ENCODE results near the gene MVB12B.
A peak's percentile ranks its signal among the peaks of the same experiment; 100 is the strongest.

Gene MVB12B

DNA sequence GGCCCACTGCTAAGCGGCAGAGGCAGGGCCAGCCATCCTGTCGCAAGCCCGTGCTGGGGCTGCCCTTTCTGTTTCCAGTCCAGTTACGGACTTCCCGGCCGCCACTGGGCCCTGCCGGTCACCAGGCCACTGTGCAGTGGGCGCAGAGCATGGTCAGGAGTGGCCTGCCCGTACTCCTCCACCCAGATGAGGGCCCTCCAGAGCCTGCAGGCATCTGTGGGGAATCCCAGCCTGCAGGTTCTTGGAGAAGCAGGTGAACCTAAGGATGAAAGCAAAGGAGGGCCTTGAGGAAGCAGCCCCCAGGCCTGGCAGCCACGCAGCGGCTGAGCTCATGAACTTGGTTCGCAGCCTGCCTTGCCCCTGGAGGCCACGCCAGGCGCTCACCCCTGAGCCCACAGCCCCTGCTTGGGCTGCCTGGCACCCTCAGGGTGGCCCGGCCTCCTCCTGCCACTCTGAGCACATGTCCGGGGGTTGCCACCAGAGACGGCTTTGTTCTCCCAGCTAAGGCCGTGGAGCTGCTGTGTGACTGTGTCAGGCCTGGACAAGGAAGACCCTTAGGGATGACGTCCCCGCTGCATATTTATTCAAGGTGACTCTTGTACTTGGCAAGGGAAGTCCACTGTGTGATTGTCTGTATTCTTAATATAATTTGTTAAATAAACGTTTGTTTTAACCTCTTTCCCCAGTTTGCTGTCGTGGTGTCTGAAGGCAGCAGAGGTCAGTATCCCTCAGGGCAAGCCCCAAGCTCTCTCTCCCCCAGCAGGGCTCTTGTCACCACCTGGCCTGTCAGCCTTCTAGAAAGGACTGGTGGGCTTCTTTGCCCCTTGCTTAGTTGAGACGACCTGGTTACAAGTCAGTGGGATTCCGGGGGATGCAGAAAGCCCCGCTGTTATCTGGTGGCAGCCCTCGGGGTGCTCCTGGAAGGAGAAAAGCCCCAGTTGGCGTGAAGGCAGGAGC is 180.0 kb downstream of the MVB12B start:
- no peak for DNase-seq (ENCODE audit: low spot score)

DNA sequence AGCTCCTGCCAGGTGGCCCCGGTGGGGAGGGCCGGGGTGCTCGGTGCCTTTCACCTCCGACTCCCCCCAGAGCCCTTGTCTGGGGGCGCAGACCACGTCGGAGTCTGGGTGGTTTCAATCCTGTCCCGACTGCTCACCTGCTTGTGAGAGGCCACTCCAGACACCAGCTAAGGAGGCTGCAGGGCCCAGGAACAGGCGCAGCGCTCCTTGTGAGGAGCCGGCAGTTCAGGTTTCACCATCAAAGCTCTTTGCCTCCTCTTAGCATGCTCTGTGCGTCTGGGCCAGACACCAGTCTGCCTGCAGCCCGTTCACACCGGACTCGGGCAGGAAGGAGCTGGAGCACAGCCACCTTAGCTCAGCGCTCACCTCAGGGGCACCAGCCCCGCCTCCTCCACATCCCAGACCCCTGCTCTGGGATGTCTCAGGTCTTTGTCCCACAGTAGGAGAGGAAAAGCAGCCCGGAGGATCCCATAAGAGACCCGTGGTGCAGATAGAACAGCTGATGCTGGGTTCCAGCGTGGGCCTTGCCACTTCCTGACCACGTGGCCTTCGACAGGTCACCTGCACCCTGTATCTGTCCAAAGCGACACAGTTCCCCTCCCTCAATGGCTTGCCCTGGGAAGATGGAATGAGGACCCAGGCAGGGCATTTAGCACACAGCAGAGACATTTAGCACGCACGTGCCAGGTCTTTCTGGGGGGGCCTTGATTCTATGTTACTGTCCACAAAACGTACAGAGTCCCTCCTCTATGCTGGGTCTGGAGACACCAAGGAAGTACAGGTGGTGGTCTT is 180.9 kb downstream of the MVB12B start:
- no peak for DNase-seq (ENCODE audit: low spot score)

DNA sequence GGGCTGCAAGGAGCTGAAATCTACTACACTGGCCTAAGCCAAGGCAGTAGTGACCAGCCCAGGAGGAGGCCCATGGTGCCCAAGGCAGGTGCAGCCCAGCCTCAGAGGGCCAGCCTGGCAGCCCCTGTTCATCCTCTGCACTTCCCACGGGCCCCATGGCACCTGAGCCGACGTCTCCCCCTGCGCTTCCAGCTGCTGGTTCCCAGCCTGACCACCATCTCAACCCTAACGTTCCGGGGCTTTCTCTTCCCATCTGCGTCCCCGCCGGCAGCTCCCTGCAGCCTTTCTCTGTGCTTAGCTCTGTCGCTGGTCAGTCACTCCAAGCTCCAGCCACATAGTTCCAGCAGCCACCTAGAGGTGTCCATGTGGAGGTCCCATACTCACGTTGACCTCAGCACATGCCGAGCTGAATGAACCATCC is 181.6 kb downstream of the MVB12B start:
- DNase-seq (ENCODE audit: low spot score), result no peak

- no peak for DNase-seq (ENCODE audit: low spot score)
Observed at GRCh38 chr9:126508928-126509327, 182.3 kb downstream of the MVB12B start.

DNA sequence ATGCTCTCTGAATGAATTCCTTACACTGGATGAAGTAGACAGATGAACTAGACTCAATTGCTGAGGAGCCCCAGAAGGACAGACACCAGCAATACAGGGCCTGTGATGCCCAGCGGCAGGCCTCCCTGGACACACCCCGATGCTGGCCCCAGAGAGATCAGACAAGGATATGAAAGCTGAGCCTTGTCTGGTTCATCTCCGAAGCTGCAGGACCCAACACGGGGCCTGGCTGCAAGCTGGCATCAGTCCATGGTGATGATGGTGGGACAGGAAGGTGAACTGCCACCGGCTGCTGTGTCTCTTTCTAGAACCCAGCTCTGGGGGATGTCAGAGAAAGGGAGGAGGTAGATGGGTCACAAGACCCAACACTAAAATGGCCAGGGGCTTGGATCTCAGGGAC is 183.1 kb downstream of the MVB12B start:
- no peak for DNase-seq (ENCODE audit: low spot score)

- no peak for DNase-seq (ENCODE audit: low spot score)
Observed at GRCh38 chr9:126510564-126510963, 183.9 kb downstream of the MVB12B start.

GRCh38 chr9:126511411-126511810 is 184.8 kb downstream of the MVB12B start:
- no peak for DNase-seq (ENCODE audit: low spot score)

- DNase-seq (ENCODE audit: low spot score), result no peak
Observed at GRCh38 chr9:126513159-126514036, 186.8 kb downstream of the MVB12B start.

DNA sequence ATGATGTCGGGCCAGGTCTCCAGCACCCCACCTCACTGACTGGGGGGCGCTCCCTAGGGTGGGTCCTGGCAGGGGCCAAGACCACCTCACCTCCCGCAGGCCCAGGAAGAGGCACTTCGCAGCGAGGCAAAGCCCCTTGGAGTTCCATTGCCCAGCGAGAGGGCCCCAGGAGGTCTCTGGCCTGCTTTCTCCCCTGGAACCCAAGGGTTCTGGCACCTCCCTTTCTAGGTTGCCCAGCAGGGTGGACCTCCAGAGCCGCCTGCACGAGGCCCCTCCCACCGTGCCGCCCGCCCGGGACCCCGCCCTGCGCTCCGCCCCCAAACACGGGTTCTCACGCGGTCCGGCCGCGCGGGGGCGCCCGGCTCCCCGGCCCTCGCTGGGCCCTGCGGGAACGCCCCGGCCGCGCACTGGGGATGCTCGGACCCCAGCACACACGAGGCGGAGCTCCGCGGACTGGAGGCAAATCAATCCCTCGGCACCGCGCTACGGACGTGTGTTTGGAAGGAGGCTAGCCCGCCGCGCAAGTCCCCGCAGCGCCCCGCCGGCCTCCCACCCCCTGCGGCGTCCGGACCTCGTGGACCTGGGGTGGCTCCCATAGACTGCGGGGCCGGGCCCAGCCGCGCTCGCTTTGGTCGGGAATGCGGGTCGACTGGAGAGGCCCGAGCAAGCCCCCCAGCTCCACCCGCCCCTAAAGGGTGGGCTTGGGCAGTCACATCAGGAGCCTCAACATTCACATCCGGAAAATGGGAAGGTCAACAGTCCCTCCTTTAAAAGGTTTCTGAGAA is 187.6 kb downstream of the MVB12B start:
- DNase-seq (ENCODE audit: low spot score), result no peak

DNA sequence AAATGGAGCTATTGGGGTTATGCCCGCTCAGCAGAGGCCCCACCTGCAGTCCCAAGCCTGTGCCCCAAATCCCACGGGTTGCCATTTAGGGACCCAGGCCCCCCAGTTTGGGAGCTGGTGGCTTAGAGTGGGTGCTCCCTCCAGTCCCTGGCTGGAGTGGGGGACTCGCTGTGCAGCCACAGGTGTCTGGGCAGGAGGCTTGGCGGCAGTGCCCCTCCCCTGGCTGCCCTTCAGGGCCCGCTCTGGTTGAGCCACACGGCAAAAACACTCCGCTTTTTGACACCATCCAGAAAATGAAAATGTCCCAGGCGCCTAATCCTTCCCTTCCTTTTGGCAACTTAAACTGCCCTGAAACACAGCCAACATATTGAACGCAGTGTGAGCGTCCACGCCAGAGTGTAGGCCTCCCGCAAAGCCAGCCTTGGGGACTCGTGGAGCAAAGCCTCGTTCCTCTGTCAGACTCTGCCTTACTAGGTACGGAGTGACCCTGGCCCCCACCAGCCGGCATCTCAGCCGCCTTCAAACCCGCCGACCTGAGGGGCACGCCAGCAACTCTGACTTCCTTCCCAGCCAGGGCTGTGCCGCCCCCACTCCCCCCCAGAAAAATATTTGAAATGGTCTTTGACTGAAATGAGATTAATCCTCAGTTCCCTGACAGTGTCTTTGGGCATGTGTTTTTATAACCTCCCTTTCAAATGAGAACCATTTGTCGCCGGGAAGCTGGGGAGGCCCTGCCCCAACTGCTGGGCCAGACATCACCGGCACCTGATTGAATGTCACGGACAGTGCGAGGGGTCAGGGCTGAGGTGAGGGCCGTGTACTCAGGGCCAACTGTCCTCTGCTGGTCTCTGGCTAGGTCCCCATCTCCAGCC is 188.6 kb downstream of the MVB12B start:
- no peak for DNase-seq (ENCODE audit: low spot score)

DNA sequence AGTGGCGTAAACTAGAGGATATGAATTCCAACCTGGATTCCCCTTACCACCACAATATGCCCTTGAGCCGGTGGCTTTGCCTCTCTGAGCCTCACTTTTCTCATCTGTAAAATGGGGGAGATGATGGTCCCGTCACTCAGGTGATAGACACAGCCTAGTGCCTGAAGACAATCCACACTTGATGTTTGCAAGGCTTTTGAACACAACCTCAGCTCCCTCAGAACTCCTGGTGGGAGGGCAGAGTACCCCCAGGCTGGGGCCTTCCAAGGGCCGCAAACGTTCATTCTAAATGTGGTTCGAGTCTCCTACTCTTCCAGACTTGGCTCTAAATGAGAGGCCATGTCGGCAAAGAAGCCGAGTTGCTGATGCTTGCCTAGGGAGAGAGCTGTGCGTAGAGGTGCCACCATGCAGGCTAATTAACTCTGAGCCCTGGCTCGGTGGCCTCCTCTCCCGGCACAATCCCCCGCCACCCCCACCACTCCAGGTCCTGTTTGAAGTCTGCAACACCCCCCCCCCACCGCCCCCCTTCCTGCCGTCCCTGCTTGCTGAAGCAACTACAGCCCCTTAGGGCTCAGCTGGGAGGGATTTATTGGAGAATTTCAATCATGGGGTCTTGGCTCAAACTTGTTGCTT is 189.4 kb downstream of the MVB12B start:
- no peak for DNase-seq (ENCODE audit: low spot score)

GRCh38 chr9:126516561-126516935 is 189.9 kb downstream of the MVB12B start:
- no peak for DNase-seq (ENCODE audit: low spot score)

DNA sequence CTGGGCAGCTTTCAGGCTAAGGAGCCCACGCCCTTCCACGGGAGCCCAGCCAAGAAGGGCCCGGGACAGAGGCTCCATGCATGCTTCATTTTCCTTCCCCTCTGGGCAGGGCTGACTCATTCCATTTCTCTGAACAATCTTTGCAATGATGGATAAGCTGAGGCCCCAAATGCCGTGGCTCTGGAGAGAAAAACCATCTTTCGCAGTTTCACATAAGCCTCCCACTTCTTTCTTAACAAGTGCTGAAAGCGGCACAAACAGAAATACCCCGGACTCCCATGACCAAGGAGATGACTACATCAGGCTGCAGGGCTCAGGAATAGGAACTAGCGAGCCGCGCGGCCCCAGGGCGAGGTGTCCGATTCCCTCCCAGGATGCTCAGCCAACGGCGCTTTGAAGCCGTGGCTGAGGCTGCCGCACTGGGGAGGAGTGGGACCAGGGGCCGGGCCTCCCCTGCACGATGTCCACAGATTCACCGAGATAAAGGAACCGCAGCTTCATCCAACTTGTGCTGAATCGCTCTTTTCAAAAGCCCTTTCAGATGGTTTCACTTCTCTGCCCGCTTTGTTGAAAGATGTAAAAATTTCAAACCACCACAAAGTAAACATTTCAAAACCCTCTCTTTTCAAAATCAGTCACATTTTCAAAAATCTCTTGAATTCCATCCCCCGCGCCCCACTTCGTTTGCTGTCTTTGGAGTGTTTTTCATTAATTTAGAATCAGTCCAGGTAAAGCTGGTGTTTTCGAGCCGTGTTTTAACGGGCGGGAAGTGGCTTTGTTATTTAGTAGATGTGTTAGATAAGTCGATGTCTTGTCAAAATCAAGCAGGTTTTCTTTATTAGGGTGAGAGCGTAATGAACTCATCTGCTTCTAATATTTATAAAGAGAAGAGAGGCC is 190.6 kb downstream of the MVB12B start:
- peak; percentile 23 for DNase-seq (ENCODE audit: low spot score)

- DNase-seq (ENCODE audit: low spot score), result no peak
Observed at GRCh38 chr9:126517833-126518356, 191.3 kb downstream of the MVB12B start.

- DNase-seq (ENCODE audit: low spot score), result no peak
Observed at GRCh38 chr9:126518763-126519162, 192.1 kb downstream of the MVB12B start.

GRCh38 chr9:126519660-126520420 is 193.2 kb downstream of the MVB12B start:
- DNase-seq (ENCODE audit: low spot score), result no peak

- no peak for DNase-seq (ENCODE audit: low spot score)
Observed at GRCh38 chr9:126520453-126520852, 193.8 kb downstream of the MVB12B start.

GRCh38 chr9:126521089-126521488 is 194.5 kb downstream of the MVB12B start:
- DNase-seq (ENCODE audit: low spot score), result no peak

Data from LoVo (cell line).